HG02870 (cell line): ENCODE results near the gene RBM7.

Experiments used
- ATAC-seq: cut with Tn5 transposase; IDR thresholded peaks from one replicate; pipeline ENCODE4 v1.9.1; 2021; ENCODE audit warnings: mild to moderate bottlenecking, moderate library complexity; ENCODE audit not compliant: unreplicated experiment

Gene RBM7

GRCh38 chr11:114447444-114447843, 47.0 kb downstream of the RBM7 start:
- ATAC-seq = no peak

- no peak for ATAC-seq
Observed at GRCh38 chr11:114447892-114448291, 47.4 kb downstream of the RBM7 start.

GRCh38 chr11:114448749-114449482, 48.5 kb downstream of the RBM7 start:
- ATAC-seq = no peak

- no peak for ATAC-seq
Observed at GRCh38 chr11:114449845-114450244, 49.4 kb downstream of the RBM7 start.

- ATAC-seq = no peak
Observed at GRCh38 chr11:114452399-114452798, 51.9 kb downstream of the RBM7 start.
